Mesodermal cell (in vitro differentiated cells): Measurements from ENCODE around the gene SEPHS2.
"Not testable (repeated sequence)": the region's sequence is repeated elsewhere in the genome, so short reads cannot be mapped to it uniquely, and the experiment has no call there.

Source experiments
- H3K27ac ChIP-seq: 2 replicates; pipeline ENCODE4 v1.7.0; 2013; ENCODE audit warnings: mild to moderate bottlenecking, low read depth, low read length, moderate library complexity; ENCODE audit not compliant: severe bottlenecking
- H3K36me3 ChIP-seq: 2 replicates; pipeline ENCODE4 v1.7.1; 2013; ENCODE audit warnings: mild to moderate bottlenecking, low read length, moderate library complexity; ENCODE audit not compliant: control insufficient read depth, insufficient read depth
- H3K4me1 ChIP-seq: one replicate; pipeline ENCODE4 v1.7.1; 2013; ENCODE audit warnings: mild to moderate bottlenecking, low read length; ENCODE audit not compliant: insufficient read depth, control insufficient read depth, poor library complexity, severe bottlenecking
- H3K4me3 ChIP-seq: 2 replicates; pipeline ENCODE4 v1.7.0; 2013; ENCODE audit warnings: low read length, control low read depth, mild to moderate bottlenecking; ENCODE audit not compliant: insufficient read depth, poor library complexity, severe bottlenecking; ENCODE audit errors: extremely low read depth
- H3K9me3 ChIP-seq: 2 replicates; pipeline ENCODE4 v1.7.1; 2013; ENCODE audit warnings: mild to moderate bottlenecking, low read length, moderate library complexity; ENCODE audit not compliant: control insufficient read depth
- WGBS, 2 experiments: methylation state at CpG; one replicate each; pipeline ENCODE4 v1.1.5; 2013; ENCODE audit warnings: missing lambda C conversion rate in 2 of 2; ENCODE audit not compliant: insufficient coverage in 2 of 2; 5-methylcytosine and 5-hydroxymethylcytosine counted together

The SEPHS2 gene

DNA sequence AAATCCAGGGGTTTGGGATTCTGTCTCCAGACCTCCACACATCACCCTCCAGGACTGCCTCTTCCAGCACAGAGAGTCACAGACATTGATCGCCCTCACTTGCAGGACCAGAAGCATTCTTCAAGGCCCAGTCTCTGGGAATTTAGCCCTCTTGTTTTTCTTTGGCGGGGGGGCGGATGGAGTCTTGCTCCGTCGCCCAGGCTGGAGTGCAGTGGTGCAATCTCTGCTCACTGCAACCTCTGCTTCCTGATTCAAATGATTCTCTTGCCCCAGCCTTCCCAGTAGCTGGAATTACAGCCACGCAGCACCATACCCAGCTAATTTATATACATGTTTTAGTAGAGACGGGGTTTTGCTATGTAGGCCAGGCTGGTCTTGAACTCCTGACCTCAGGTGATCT lies 18.4 kb upstream of the SEPHS2 start:
- 84 to 98% methylated on average over 6 of the region's 7 CpGs for WGBS, 2 experiments
- Histone ChIP-seq H3K36me3 (no peaks in the 10 kb centered on the region), H3K4me1 (no peaks in the 10 kb centered on the region), H3K9me3 (no peaks in the 10 kb centered on the region), H3K4me3 (no peak overlapping the region), H3K27ac (no peak overlapping the region)

DNA sequence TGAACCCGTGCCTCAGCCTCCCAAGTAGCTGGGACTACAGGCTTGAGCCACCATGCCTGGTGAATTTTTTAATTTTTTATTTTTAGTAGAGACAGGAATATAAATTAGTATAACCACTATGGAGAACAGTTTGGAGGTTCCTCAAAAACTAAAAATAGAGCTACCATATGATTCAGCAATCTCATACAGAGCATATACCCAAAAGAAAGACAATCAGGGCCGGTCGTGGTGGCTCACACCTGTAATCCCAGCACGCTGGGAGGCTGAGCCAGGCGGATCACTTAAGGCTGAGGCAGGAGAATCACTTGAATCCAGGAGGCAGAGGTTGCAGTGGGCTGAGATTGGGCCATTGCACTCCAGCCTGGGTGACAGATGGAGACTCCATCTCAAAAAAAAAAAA lies 15.8 kb upstream of the SEPHS2 start:
- H3K27ac ChIP-seq, H3K4me1 ChIP-seq: not testable (repeated sequence)

DNA sequence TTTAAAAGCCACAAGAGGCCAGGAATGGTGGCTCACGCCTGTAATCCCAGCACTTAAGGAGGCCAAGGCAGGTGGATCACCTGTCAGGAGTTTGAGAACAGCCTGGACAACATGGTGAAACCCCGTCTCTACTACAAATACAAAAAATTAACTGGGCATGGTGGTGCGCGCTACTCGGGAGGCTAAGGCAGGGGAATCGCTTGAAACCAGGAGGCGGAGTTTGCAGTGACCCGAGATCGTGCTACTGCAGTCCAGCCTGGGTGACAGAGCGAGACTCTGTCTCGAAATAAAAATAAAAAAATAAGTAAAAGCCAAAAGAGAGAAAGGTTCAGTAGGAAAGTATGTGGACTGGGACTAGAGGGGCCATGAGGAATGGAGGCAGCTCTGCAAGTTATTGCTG lies 13.8 kb upstream of the SEPHS2 start:
- Histone ChIP-seq H3K4me1 (no peaks in the 10 kb centered on the region), H3K27ac (no peak overlapping the region)
- 91 to 92% methylated on average over 10 to 11 of the region's 11 CpGs for WGBS, 2 experiments

More for the DNA sequence above, 15.8 kb upstream of the SEPHS2 start:
- not testable (repeated sequence) for H3K4me3 ChIP-seq, H3K9me3 ChIP-seq, H3K36me3 ChIP-seq
- WGBS, 2 experiments: 88 to 95% methylated on average over 4 of the region's 5 CpGs

DNA sequence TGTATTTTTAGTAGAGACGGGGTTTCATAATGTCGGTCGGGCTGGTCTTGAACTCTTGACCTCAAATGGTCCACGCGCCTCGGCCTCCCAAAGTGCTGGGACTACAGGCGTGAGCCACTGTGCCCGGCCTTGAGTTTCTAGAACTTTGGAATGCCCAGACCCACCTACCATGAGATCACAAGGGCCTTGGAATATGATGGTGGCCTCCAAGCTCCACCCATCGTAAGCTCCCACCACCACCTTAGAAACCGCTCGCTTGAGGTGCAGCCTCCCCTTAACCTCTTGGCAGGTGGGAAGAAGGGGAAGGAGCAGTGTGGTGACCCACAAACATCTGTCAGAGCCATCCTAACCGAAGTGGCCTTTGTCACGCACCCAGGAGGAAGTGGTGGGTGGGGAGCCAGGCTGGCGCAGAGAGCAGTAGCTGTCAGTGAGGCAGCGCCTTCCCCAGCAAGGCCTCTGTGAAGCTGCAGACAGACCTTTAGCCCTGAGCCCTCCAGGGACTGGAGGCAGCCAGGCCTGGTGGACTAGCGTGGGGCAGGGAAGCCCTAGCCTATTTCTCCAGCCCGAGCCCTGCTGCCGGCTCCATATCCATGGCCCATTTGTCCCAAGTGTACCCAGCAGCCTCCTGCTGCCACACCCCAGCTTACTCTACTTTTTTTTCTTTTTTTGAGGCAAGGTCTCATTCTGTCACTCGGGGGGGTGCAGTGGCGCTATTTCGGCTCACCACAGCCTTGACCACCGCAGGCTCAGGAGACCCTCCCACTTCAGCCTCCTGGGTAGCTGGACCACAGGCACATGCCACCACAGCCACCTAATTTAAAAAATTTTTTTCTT lies 13.1 kb upstream of the SEPHS2 start:
- H3K9me3 ChIP-seq: no peaks in the 10 kb centered on the region
- H3K36me3 ChIP-seq: no peaks in the 10 kb centered on the region
- WGBS, 2 experiments: 89 to 92% methylated on average over 15 to 19 of the region's 22 CpGs
- H3K4me3 ChIP-seq: no peak overlapping the region
- no peaks in the 10 kb centered on the region for H3K4me1 ChIP-seq
- no peak overlapping the region for H3K27ac ChIP-seq

More for the DNA sequence above, 13.8 kb upstream of the SEPHS2 start:
- Histone ChIP-seq H3K9me3 (no peaks in the 10 kb centered on the region), H3K4me3 (no peak overlapping the region), H3K36me3 (no peaks in the 10 kb centered on the region)

DNA sequence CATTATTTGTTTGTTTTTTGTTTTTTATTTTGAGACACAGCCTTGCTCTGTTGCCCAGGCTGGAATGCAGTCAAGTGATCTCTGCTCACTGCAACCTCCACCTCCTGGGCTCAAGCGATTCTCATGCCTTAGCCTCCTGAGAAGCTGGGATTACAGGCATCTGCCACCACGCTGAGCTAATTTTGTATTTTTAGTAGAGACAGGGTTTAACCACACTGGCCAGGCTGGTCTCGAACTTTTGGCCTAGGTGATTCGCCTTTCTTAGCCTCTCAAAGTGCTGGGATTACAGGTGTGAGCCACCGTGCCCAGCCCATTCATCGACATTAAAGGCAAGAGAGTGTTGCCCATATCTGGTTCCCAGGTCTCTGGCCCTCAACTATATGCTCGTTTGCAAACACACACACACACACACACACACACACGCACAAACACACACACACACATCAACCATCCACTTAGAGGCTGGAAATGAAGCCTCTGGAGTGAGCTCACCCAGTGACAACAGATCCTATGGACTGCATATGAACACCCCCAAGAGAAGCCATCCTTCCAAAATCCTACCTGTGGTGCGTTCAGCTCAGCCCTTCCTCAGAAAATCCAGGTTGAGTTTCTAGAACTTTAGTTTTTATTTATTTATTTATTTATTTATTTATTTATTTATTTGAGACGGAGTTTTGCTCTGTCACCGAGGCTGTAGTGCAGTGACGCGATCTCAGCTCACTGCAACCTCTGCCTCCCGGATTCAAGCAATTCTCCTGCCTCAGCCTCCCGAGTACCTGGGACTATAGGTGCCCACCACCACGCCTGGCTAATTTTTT lies 12.3 kb upstream of the SEPHS2 start:
- Histone ChIP-seq H3K27ac (no peak overlapping the region), H3K36me3 (no peaks in the 10 kb centered on the region), H3K9me3 (no peaks in the 10 kb centered on the region), H3K4me3 (no peak overlapping the region), H3K4me1 (no peaks in the 10 kb centered on the region)
- WGBS, 2 experiments: 94 to 95% methylated on average over 11 to 13 of the region's 16 CpGs

DNA sequence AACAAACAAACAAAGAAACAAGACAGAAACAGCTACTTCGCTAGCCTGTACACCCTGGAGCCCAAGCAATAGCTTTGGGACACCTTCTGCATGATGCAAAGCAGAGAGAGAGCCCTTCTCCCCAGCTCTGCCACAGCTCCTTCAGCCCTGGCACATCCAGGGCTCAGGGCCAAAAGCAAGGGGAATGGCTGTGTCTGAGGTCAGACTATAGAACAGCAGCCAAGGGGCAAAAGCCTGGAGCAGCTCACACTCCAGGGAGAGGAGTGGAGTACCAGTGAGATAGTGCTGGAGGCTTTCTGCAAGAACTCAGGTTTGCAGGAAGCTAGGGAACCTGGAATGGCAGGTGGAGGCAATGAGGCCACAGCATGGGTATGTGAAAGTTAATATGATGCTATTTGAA lies 11.6 kb upstream of the SEPHS2 start:
- H3K9me3 ChIP-seq: no peaks in the 10 kb centered on the region
- H3K36me3 ChIP-seq: no peaks in the 10 kb centered on the region
- H3K4me3 ChIP-seq: no peak overlapping the region
- WGBS, 2 experiments: 100% methylated on average over 1 of the region's 1 CpG; no CpG with 5 or more reads in 1 of the 2 experiments
- H3K4me1 ChIP-seq: no peaks in the 10 kb centered on the region
- no peak overlapping the region for H3K27ac ChIP-seq

DNA sequence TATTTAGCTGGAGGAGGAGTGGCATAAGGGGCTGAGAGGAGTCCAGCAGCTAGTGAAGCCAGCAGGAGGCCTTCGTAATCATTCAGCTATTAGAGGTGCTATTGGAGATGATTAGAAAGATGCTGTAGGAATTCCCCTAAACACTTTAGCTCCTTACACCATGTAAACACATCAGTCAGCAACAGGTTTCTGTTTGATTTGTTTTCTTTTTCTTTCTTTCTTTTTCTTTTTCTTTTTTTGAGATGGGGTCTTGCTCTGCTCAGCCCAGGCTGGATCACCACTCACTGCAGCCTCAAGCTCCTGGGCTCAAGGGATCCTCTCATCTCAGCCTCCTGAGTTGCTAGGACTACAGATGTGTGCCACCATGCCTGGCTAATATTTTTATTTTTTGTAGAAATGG lies 10.6 kb upstream of the SEPHS2 start:
- WGBS, 2 experiments: no CpG with 5 or more reads among the region's 1 CpG
- no peaks in the 10 kb centered on the region for H3K9me3 ChIP-seq
- no peaks in the 10 kb centered on the region for H3K36me3 ChIP-seq
- H3K27ac ChIP-seq: no peak overlapping the region
- H3K4me1 ChIP-seq: no peaks in the 10 kb centered on the region
- H3K4me3 ChIP-seq: no peak overlapping the region

DNA sequence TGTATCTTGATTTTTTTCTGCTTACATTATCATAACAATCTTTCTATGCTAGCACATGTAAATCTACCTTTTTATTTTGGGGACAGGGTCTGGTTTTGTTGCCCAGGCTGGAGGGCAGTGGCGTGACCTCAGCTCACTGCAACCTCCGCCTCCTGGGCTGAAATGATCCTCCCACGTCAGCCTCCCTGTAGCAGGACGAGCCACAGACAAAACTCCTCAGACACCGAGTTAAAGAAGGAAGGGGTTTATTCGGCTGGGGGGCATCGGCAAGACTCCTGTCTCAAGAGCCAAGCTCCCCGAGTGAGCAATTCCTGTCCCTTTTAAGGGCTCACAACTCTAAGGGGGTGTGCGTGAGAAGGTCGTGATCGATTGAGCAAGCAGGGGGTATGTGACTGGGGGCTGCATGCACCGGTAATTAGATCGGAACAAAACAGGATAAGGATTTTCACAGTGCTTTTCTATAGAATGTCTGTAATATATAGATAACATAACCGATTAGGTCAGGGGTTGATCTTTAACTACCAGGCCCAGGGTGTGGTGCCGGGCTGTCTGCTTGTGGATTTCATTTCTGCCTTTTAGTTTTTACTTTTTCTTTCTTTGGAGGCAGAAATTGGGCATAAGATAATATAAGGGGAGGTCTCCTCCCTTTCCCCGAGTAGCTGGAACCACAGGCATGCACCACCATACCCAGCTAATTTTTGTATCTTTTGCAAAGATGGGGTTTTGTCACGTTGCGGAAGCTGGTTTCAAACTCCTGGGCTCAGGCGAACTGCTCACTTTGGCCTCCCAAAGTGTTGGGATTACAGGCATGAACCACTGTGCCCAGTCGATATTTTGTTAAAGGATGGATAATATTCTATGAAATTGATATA lies 7.3 kb upstream of the SEPHS2 start:
- H3K4me3 ChIP-seq, H3K4me1 ChIP-seq, H3K9me3 ChIP-seq, H3K36me3 ChIP-seq, H3K27ac ChIP-seq: not testable (repeated sequence)
- 85 to 92% methylated on average over 12 to 15 of the region's 20 CpGs for WGBS, 2 experiments

DNA sequence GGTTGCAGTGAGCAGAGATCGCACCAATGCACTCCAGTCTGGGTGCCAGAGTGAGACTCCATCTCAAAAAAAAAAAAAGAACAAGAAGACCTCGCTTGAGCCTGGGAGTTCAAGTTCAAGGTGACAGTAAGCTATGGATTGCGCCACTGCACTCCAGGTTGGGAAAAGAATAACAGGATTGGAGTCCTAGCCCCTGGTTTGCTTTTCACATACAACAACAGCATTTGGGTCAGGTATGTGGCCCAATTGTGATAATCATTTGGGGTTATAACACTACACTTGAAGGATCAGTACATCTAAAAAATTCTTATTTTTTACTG lies 3.4 kb upstream of the SEPHS2 start:
- H3K36me3 ChIP-seq: peaks cover 8% of the 10 kb centered on the region
- H3K27ac ChIP-seq: no peak overlapping the region
- no peaks in the 10 kb centered on the region for H3K4me1 ChIP-seq
- no peak overlapping the region for H3K4me3 ChIP-seq
- H3K9me3 ChIP-seq: peaks cover 10% of the 10 kb centered on the region
- WGBS, 2 experiments: 81 to 100% methylated on average over 1 to 2 of the region's 3 CpGs

DNA sequence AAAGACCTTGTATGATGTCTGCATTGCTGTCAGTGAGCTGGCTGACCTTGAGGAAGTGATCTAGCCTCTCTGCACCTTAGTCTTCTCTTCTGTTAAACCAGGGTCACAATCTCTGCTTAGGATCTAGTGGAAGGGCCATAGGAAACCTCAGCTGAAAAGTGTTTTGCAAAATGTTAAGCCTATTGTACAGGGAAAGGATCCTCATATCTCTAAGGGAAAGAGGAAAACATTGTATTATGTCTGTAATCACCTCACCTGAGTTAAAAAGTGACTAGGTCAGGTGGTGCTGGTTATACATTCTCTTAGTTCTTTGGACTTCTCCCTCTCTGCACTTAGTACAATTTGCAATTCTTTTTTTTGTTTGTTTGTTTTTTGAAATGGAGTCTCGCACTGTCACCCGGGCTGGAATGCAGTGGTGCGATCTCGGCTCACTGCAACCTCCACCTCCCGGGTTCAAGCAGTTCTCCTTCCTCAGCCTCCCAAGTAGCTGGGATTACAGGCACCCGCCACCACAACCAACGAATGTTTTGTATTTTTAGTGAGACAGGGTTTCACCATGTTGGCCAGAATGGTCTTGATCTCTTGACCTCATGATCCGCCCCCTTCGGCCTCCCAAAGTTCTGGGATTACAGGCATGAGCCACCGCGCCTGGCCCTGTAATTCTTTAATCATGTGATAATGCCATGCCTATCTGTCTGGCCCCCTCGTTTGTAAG lies 2.0 kb upstream of the SEPHS2 start:
- Histone ChIP-seq H3K36me3 (peaks cover 20% of the 10 kb centered on the region), H3K9me3 (peaks cover 12% of the 10 kb centered on the region), H3K4me3 (no peak overlapping the region), H3K4me1 (no peaks in the 10 kb centered on the region), H3K27ac (no peak overlapping the region)
- WGBS, 2 experiments: 88 to 89% methylated on average over 8 to 12 of the region's 12 CpGs
